Activated naive CD8-positive, alpha-beta T cell treated with anti-CD3 and anti-CD28 coated beads, Interleukin-2, amount 10 ng/mL, durations not matched to agents 7 days and 5 days (primary cell): ENCODE measurements around the gene ZNF423. TPM values are rescaled to one million over a fixed set of nuclear protein-coding genes. Genes with fewer than 3 reads are reported as not detected.

Experiments used
- ATAC-seq: fragments of 150-1000 bp; cut with Tn5 transposase; one replicate; pipeline ENCODE4 v1.10.0; 2021; ENCODE audit warnings: low read depth, moderate library complexity
- POLR2A ChIA-PET: fragments of 350-600 bp; sonication (Branson Sonifier 250); formaldehyde crosslinking; loops from one replicate; lab custom pipeline; 2021; ENCODE audit warnings: antibody characterized with exemption; lab: Charles Lee
- DNase-seq: peaks from one replicate; pipeline ENCODE4 v3.0.0; 2021
- H3K27ac Mint-ChIP-seq: one replicate; pipeline ENCODE4 v1.8.0; 2022; ENCODE audit warnings: mild to moderate bottlenecking, mixed read lengths
- H3K27me3 Mint-ChIP-seq: one replicate; pipeline ENCODE4 v1.8.0; 2022; ENCODE audit warnings: mild to moderate bottlenecking, moderate library complexity, mixed read lengths
- H3K36me3 Mint-ChIP-seq: one replicate; pipeline ENCODE4 v1.8.0; 2021; ENCODE audit warnings: mild to moderate bottlenecking, mixed read lengths
- H3K4me1 Mint-ChIP-seq: one replicate; pipeline ENCODE4 v1.8.0; 2021; ENCODE audit warnings: mixed read lengths
- H3K4me3 Mint-ChIP-seq: one replicate; pipeline ENCODE4 v1.8.0; 2022; ENCODE audit warnings: mild to moderate bottlenecking, moderate library complexity, mixed read lengths
- H3K9me3 Mint-ChIP-seq: one replicate; pipeline ENCODE4 v1.8.0; 2021; ENCODE audit warnings: mixed read lengths
- total RNA-seq, 2 experiments: library from RNA; stranded (reverse); gene quantifications; one replicate each; pipeline ENCODE4 v1.2.3, GENCODE V29; 2021

Gene ZNF423
- total RNA-seq, 2 experiments from 2014 or later: 0.06 TPM; not detected in 1

- peak overlapping the region; percentile 75 for H3K27ac Mint-ChIP-seq
- DNase-seq (peak; percentile 25), ATAC-seq (no peak)
Measured at GRCh38 chr16:49460786-49461470, 395.0 kb downstream of the ZNF423 start.

DNA sequence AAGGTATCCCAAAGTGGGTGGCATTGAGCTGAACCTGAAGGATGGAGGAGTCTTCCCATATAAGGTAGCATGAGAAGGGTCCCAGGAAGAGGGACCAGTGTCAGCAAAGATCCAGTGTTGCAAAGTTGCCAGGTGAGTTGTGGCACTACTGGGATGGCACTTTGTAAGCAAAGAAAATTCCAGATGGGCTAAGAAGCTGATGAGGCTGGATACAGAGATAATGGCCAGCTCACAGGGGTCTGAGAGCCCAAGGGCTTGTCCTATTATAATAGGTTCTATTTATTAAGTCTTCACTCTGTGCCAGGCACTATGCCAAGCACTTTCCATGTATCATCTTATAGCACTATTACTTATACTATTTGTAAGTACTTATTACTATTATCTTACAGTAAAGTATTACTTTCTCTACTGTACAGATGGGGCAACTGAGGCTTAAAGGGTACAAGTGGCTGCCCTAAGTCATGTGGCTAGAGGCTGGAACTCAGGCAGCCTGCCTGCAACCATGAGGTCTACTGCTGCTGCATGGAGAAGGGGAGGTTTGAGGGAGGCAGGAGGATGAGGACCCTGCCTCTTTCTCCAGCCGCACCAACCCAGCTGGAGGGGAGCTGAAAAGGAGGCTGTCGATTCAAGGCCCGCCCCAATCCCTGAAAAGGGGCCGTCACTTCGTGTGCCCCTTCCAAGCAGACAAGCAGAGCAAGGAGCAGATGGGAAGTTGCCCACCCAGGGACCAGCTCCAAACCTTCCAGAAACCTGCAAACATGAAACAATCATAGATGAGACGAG lies 395.8 kb downstream of the ZNF423 start:
- H3K27me3 Mint-ChIP-seq: no peaks in the 10 kb centered on the region

More at GRCh38 chr16:49460786-49461470, 395.0 kb downstream of the ZNF423 start:
- Mint-ChIP-seq H3K9me3 (no peaks in the 10 kb centered on the region), H3K36me3 (peaks cover 3% of the 10 kb centered on the region), H3K4me1 (peaks cover 31% of the 10 kb centered on the region), H3K4me3 (no peak overlapping the region), H3K27me3 (no peaks in the 10 kb centered on the region)
- POLR2A ChIA-PET: no interaction called here

DNA sequence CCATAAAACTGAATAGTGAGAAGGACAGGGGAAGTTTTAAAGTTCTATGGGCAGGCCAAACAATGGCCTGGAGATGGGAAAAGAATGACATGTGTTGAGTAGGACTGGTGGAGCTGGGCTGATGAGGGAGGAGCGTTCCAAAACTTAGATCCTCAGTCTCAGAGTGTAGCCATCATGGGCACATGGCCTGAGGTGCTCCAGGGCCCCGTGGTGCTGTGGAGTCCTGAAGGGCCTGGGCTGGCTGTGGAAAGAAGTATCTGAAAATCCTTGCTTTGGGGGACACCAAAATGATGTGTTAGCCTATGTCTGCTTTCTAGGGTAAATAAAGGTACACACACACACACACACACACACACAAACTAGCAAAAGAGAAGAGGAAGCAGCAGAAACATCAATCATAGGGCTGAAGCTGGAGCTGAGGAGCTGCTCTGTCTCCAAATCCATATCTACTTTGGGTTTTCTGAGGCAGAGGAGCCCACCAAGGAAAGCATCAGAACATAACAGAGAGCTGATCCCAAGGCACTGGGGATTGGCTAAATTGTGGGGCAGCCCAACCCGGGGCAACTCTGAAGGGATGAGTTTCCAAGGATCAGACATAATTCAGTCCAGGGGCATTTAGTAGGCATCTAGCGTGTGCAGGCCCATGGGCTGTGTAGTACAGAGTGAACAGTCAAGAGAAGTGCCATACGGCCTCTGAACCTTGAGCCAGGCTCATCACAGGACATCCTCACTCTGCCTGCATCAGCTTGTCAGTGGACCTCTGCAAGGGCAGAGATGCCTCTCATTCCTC lies 397.1 kb downstream of the ZNF423 start:
- no peak for ATAC-seq
- peaks cover 3% of the 10 kb centered on the region for H3K36me3 Mint-ChIP-seq
- no peak overlapping the region for H3K4me3 Mint-ChIP-seq
- POLR2A ChIA-PET: no interaction called here
- no peak overlapping the region for H3K27ac Mint-ChIP-seq
- no peaks in the 10 kb centered on the region for H3K27me3 Mint-ChIP-seq
- peaks cover 21% of the 10 kb centered on the region for H3K4me1 Mint-ChIP-seq
- H3K9me3 Mint-ChIP-seq: no peaks in the 10 kb centered on the region
- peak; percentile 13 for DNase-seq

More for the DNA sequence above, 395.8 kb downstream of the ZNF423 start:
- DNase-seq (peak; percentile 16), ATAC-seq (no peak)
- H3K27ac Mint-ChIP-seq: peak overlapping the region; percentile 26
- no peak overlapping the region for H3K4me3 Mint-ChIP-seq
- H3K4me1 Mint-ChIP-seq: peaks cover 31% of the 10 kb centered on the region
- no peaks in the 10 kb centered on the region for H3K9me3 Mint-ChIP-seq
- POLR2A ChIA-PET: no interaction called here
- H3K36me3 Mint-ChIP-seq: peaks cover 3% of the 10 kb centered on the region

- ATAC-seq (no peak), DNase-seq (peak; percentile 10)
- Mint-ChIP-seq H3K9me3 (no peaks in the 10 kb centered on the region), H3K27me3 (no peaks in the 10 kb centered on the region), H3K4me3 (no peak overlapping the region), H3K36me3 (peaks cover 3% of the 10 kb centered on the region), H3K27ac (no peak overlapping the region), H3K4me1 (peaks cover 16% of the 10 kb centered on the region)
- POLR2A ChIA-PET: no interaction called here
Measured at GRCh38 chr16:49458243-49458642, 397.7 kb downstream of the ZNF423 start.

GRCh38 chr16:49457196-49457595 lies 398.7 kb downstream of the ZNF423 start:
- peaks cover 4% of the 10 kb centered on the region for H3K27me3 Mint-ChIP-seq
- DNase-seq: peak; percentile 1

GRCh38 chr16:49456763-49457162 lies 399.1 kb downstream of the ZNF423 start:
- Mint-ChIP-seq H3K9me3 (no peaks in the 10 kb centered on the region), H3K36me3 (no peaks in the 10 kb centered on the region), H3K27me3 (peaks cover 4% of the 10 kb centered on the region), H3K27ac (no peak overlapping the region), H3K4me3 (no peak overlapping the region), H3K4me1 (peaks cover 3% of the 10 kb centered on the region)
- POLR2A ChIA-PET: no interaction called here
- ATAC-seq: no peak
- peak; percentile 9 for DNase-seq

More at GRCh38 chr16:49457196-49457595, 398.7 kb downstream of the ZNF423 start:
- no peak overlapping the region for H3K27ac Mint-ChIP-seq
- H3K9me3 Mint-ChIP-seq: no peaks in the 10 kb centered on the region
- POLR2A ChIA-PET: no interaction called here
- H3K4me3 Mint-ChIP-seq: no peak overlapping the region
- no peak for ATAC-seq
- H3K36me3 Mint-ChIP-seq: no peaks in the 10 kb centered on the region
- peaks cover 6% of the 10 kb centered on the region for H3K4me1 Mint-ChIP-seq

DNA sequence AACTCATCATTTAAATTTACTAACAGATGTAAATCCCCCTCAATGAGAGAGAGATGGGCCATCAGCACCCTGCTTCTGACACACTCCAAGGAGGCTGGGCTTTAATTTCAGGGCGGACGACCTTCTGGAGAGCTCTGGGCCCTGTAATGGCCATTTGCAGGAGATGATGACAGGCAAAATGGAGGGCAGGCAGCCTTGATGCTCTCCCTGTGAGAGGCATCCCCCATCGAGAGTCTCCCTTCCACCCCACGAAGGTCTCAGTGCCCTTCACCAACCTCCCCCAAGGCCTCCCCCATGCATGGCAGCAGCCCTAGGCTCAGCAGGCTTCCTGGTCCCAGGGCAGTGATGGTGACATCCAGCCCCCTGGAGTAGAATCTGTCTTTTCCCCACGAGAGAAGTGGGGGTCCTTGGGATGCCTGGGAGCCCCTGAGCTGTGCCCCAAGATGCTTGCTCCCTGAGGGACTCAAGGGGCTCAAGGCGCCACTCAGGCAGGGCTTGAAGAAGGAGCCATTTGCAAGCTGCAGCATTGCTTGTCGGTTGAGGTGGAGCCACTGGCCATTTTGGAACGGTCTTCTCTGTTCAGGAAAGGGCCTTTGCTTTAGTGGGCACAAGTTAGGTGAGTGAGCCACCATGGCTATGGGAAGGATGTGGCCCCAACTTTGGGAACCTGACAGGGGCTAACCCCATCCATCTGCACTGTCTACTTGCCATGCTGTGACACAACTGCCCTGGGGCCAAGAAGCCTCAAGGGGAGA lies 399.7 kb downstream of the ZNF423 start:
- H3K4me3 Mint-ChIP-seq: no peak overlapping the region
- no peak overlapping the region for H3K27ac Mint-ChIP-seq
- H3K9me3 Mint-ChIP-seq: no peaks in the 10 kb centered on the region
- POLR2A ChIA-PET: no interaction called here
- H3K27me3 Mint-ChIP-seq: peaks cover 10% of the 10 kb centered on the region
- ATAC-seq (no peak), DNase-seq (peak; percentile 10)
- H3K4me1 Mint-ChIP-seq: peaks cover 2% of the 10 kb centered on the region
- H3K36me3 Mint-ChIP-seq: no peaks in the 10 kb centered on the region

DNA sequence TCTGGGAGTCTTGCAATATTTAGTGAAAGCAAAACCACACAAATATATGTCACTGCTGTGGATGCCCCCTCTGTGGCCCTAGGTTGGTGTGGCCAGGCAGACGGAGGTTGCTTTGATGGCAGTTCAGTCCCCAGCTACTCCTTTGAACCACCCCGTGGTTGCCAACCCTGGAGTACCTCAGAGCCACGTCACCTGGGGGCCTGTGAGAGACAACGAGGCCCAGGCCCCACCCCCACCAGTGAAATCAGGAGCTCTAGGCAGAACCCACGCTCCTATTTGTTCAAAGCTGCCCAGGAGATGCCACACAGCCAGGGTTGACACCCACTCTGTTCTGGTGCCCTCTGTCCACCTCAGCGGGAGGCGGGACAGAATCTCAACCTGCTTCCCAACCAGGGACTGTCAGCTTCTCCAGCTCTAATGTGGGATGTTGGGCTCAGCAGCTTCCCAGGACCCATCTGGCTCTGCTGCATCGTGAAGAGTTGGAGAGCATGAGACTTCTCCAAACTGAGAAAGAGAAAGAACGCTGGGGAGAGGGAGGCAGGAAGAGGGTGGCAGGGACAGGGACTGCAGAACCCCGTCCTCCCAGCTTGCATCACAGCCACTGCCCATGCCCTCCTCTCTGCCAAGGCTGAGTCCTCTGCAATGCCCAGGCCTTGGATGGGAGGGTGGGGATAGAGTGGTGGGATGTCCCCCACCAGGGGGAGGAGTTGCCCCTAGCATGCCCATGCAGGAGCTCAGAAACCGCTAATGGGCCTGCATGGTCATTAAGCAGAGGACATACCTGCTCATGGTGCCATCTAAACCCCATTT lies 400.5 kb downstream of the ZNF423 start:
- H3K4me3 Mint-ChIP-seq: no peak overlapping the region
- H3K27ac Mint-ChIP-seq: no peak overlapping the region
- H3K9me3 Mint-ChIP-seq: no peaks in the 10 kb centered on the region
- H3K27me3 Mint-ChIP-seq: peaks cover 10% of the 10 kb centered on the region
- POLR2A ChIA-PET: no interaction called here
- no peaks in the 10 kb centered on the region for H3K36me3 Mint-ChIP-seq
- ATAC-seq (no peak), DNase-seq (peak; percentile 17)
- no peaks in the 10 kb centered on the region for H3K4me1 Mint-ChIP-seq

- no peak overlapping the region for H3K4me3 Mint-ChIP-seq
- no peaks in the 10 kb centered on the region for H3K36me3 Mint-ChIP-seq
- ATAC-seq (no peak), DNase-seq (peak; percentile 15)
- POLR2A ChIA-PET: no interaction called here
- H3K27ac Mint-ChIP-seq: no peak overlapping the region
- H3K9me3 Mint-ChIP-seq: no peaks in the 10 kb centered on the region
- peaks cover 10% of the 10 kb centered on the region for H3K27me3 Mint-ChIP-seq
- H3K4me1 Mint-ChIP-seq: no peaks in the 10 kb centered on the region
Measured at GRCh38 chr16:49454426-49455180, 401.3 kb downstream of the ZNF423 start.

DNA sequence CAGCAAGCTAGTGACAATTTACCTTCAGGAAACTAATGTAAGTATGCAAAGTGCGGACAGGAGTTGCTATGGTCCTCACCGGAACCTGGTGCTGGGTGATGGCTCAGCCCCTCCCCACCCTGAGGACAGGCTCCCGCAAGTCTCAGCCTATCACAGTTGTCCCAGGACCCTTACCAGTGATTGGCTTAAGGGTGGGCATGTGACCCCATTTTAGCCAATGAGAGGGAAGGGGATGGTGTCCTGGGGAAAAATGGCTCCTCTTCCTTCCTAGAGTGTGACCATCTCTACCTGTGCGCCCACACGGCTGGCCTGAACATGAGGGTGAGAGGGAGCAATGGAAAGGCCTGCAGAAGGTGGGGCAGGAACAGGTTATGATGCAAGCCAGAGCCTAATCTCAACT lies 401.9 kb downstream of the ZNF423 start:
- DNase-seq (no peak), ATAC-seq (no peak)
- H3K27me3 Mint-ChIP-seq: peaks cover 10% of the 10 kb centered on the region
- H3K4me3 Mint-ChIP-seq: no peak overlapping the region
- H3K4me1 Mint-ChIP-seq: no peaks in the 10 kb centered on the region
- POLR2A ChIA-PET: no interaction called here
- H3K36me3 Mint-ChIP-seq: no peaks in the 10 kb centered on the region
- H3K9me3 Mint-ChIP-seq: no peaks in the 10 kb centered on the region
- no peak overlapping the region for H3K27ac Mint-ChIP-seq

DNA sequence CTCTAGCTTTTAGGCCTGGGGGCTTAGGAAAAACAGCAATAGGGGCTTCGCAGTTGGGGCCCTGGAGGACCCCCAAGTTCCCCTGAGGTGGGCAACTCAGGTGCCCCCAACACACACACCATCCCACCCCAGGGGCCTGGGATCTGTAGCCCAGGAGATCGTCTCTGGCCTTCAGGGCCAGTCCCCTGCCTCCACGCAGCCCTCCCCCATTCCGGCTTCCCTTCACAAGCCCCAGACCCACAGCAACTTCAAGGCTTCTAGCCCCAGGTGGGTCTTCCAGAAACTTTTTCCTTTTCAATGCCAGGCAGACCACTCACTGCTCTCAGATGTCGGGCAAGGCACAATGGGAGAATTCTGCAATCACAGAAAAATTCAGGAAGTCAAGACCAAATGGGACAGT lies 402.9 kb downstream of the ZNF423 start:
- H3K27me3 Mint-ChIP-seq: peaks cover 10% of the 10 kb centered on the region
- ATAC-seq: no peak
- peak; percentile 14 for DNase-seq
- no peaks in the 10 kb centered on the region for H3K36me3 Mint-ChIP-seq
- POLR2A ChIA-PET: no interaction called here
- no peak overlapping the region for H3K4me3 Mint-ChIP-seq
- H3K9me3 Mint-ChIP-seq: no peaks in the 10 kb centered on the region
- H3K4me1 Mint-ChIP-seq: no peaks in the 10 kb centered on the region
- no peak overlapping the region for H3K27ac Mint-ChIP-seq

- ATAC-seq: no peak
- Mint-ChIP-seq H3K9me3 (no peaks in the 10 kb centered on the region), H3K4me3 (no peak overlapping the region), H3K36me3 (no peaks in the 10 kb centered on the region), H3K4me1 (no peaks in the 10 kb centered on the region), H3K27me3 (peaks cover 10% of the 10 kb centered on the region), H3K27ac (no peak overlapping the region)
- POLR2A ChIA-PET: no interaction called here
- DNase-seq: no peak
Measured at GRCh38 chr16:49452578-49452977, 403.3 kb downstream of the ZNF423 start.
